Neural cell (in vitro differentiated cells): ENCODE results near the gene SCN2A. TPM values are rescaled to one million over a fixed set of nuclear protein-coding genes. Genes with fewer than 3 reads are reported as not detected.

Experiments used
- H2AFZ ChIP-seq: fragments of 200-600, 300-800 bp; sonication (generic), shearing (Covaris generic); 2 replicates; pipeline ENCODE4 v1.6.0; 2014; ENCODE audit warnings: low read depth, mild to moderate bottlenecking, antibody characterized with exemption, low read length, moderate library complexity
- H3F3A ChIP-seq: fragments of 200-600 bp; shearing (Covaris generic); 2 replicates; pipeline ENCODE4 v1.6.1; 2016; ENCODE audit warnings: mild to moderate bottlenecking, moderate library complexity, mixed read lengths, antibody characterized with exemption, low read length; ENCODE audit not compliant: insufficient read depth, poor library complexity, severe bottlenecking
- H3K27ac ChIP-seq: fragments of 200-600, 300-800 bp; sonication (generic), shearing (Covaris generic); 2 replicates; pipeline ENCODE4 v1.5.1; 2014; ENCODE audit warnings: mild to moderate bottlenecking, low read length, moderate library complexity
- H3K27me3 ChIP-seq: fragments of 300-800, 200-600 bp; sonication (generic), shearing (Covaris generic); 2 replicates; pipeline ENCODE4 v1.6.0; 2014; ENCODE audit warnings: mild to moderate bottlenecking, low read depth, low read length, moderate library complexity; ENCODE audit not compliant: insufficient read depth
- H3K36me3 ChIP-seq: fragments of 300-800, 200-600 bp; sonication (generic), shearing (Covaris generic); 2 replicates; pipeline ENCODE4 v1.5.1; 2014; ENCODE audit warnings: mild to moderate bottlenecking, antibody characterized with exemption, low read length, moderate library complexity; ENCODE audit not compliant: insufficient read depth
- H3K4me2 ChIP-seq: fragments of 300-800, 200-600 bp; sonication (generic), shearing (Covaris generic); 2 replicates; pipeline ENCODE4 v1.6.0; 2014; ENCODE audit warnings: mild to moderate bottlenecking, low read length
- H3K4me3 ChIP-seq: fragments of 300-800, 200-600 bp; sonication (generic), shearing (Covaris generic); 2 replicates; pipeline ENCODE4 v1.5.1; 2014; ENCODE audit warnings: mild to moderate bottlenecking, low read length, moderate library complexity
- H3K79me2 ChIP-seq: fragments of 200-600 bp; shearing (Covaris generic); replicated peaks from 2 replicates; pipeline ENCODE4 v1.6.0; 2014; ENCODE audit warnings: mild to moderate bottlenecking, low read length, moderate library complexity; ENCODE audit not compliant: insufficient read depth
- H3K9ac ChIP-seq: fragments of 300-800, 200-600 bp; sonication (generic), shearing (Covaris generic); 2 replicates; pipeline ENCODE4 v1.6.1; 2016; ENCODE audit warnings: mild to moderate bottlenecking, low read length, mixed read lengths
- H3K9me2 ChIP-seq: fragments of 200-600 bp; shearing (Covaris generic); 2 replicates; pipeline ENCODE4 v1.6.1; 2016; ENCODE audit warnings: mild to moderate bottlenecking, low read length, mixed read lengths; ENCODE audit not compliant: insufficient read depth
- H3K9me3 ChIP-seq: fragments of 200-600, 300-800 bp; sonication (generic), shearing (Covaris generic); 2 replicates; pipeline ENCODE4 v1.6.1; 2016; ENCODE audit warnings: mild to moderate bottlenecking, mixed run types, low read length, moderate library complexity, mixed read lengths
- H4K20me1 ChIP-seq: fragments of 200-600 bp; shearing (Covaris generic); 2 replicates; pipeline ENCODE4 v1.6.1; 2016; ENCODE audit warnings: mild to moderate bottlenecking, mixed run types; ENCODE audit not compliant: insufficient read depth
- CTCF ChIP-seq: fragments of 450-650 bp; IDR thresholded peaks from 2 replicates; pipeline ENCODE4 v1.5.1; 2014; ENCODE audit warnings: antibody characterized with exemption, mild to moderate bottlenecking, moderate library complexity; ENCODE audit not compliant: poor library complexity, severe bottlenecking
- EP300 ChIP-seq: fragments of 450-650 bp; conservative IDR thresholded peaks from 2 replicates; pipeline ENCODE4 v1.6.1; 2014; ENCODE audit warnings: antibody characterized with exemption, mild to moderate bottlenecking, moderate library complexity; ENCODE audit not compliant: poor library complexity, severe bottlenecking
- EZH2 ChIP-seq: fragments of 200-600, 300-800 bp; shearing (Covaris generic), sonication (generic); IDR thresholded peaks from 2 replicates; pipeline ENCODE4 v1.6.1; 2014; ENCODE audit warnings: antibody characterized with exemption, low read length, borderline replicate concordance, mild to moderate bottlenecking; ENCODE audit not compliant: insufficient read depth, poor library complexity, severe bottlenecking
- MXI1 ChIP-seq: fragments of 450-650 bp; conservative IDR thresholded peaks from 2 replicates; pipeline ENCODE4 v1.6.1; 2014; ENCODE audit warnings: antibody characterized with exemption, mild to moderate bottlenecking; ENCODE audit not compliant: poor library complexity, severe bottlenecking
- POLR2AphosphoS5 ChIP-seq: IDR thresholded peaks from 2 replicates; pipeline ENCODE4 v1.6.1; 2012
- RAD21 ChIP-seq: fragments of 450-650 bp; conservative IDR thresholded peaks from 2 replicates; pipeline ENCODE4 v1.6.1; 2014; ENCODE audit warnings: antibody characterized with exemption, mild to moderate bottlenecking, moderate library complexity
- SMC3 ChIP-seq: fragments of 450-650 bp; conservative IDR thresholded peaks from 2 replicates; pipeline ENCODE4 v1.6.1; 2014; ENCODE audit warnings: antibody characterized with exemption, mild to moderate bottlenecking, moderate library complexity; ENCODE audit not compliant: poor library complexity
- TAF1 ChIP-seq: IDR thresholded peaks from 2 replicates; pipeline ENCODE4 v1.6.1; 2012; ENCODE audit warnings: low read depth
- polyA plus RNA-seq: library from polyadenylated mRNA; depleted of rRNA; stranded (reverse); fragments of >200 nt; gene quantifications from 2 replicates; pipeline ENCODE4 v1.2.3, GENCODE V29; 2014
- TF ChIP-seq, protein P1 (sequence below): IDR thresholded peaks from 2 replicates; pipeline ENCODE4 v1.6.1; 2012; ENCODE audit warnings: borderline replicate concordance

Gene SCN2A
- polyA plus RNA-seq, 1 donor from 2014 or later: 57.4 TPM

DNA sequence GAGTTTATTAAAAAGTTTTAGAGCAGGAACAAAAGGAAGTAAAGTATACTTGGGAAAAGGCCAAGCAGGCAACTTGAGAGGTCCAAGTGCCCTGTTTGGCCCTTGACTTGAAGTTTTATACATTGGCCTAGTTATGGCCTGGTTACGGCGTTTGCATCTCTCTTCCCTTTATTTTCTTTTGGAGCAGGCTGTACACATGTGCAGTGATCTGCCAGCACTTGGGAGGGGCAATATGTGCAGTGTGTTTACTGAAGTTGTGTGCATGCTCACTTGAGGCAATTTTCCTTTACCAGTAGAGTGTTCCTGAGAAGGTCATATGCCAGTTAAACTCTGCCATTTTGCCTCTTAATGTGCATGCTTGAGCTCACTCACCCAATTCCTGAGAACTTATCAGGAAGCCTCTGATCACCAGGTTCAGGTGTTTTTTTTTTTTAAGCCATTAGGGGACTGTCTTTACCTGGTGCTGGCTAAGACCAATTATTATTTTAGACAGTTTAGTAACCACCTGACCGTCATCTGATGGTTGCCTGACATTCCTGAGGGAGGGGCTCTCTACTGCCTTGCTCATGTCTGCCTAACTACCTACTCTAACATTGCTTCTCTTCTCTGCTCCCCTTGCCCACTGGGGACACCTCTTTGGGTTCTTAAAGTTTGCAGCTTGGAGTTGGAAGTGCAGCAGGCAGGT, 48.0 kb downstream of the SCN2A start:
- no peak overlapping the region for H3K27ac ChIP-seq
- H4K20me1 ChIP-seq: no peaks in the 10 kb centered on the region
- H3K9ac ChIP-seq: no peak overlapping the region
- no peak overlapping the region for H3K4me3 ChIP-seq
- no peak for TF ChIP-seq TAF1
- no peak for TF ChIP-seq SMC3
- TF ChIP-seq POLR2AphosphoS5: no peak
- no peak for TF ChIP-seq CTCF
- TF ChIP-seq, protein P1, sequence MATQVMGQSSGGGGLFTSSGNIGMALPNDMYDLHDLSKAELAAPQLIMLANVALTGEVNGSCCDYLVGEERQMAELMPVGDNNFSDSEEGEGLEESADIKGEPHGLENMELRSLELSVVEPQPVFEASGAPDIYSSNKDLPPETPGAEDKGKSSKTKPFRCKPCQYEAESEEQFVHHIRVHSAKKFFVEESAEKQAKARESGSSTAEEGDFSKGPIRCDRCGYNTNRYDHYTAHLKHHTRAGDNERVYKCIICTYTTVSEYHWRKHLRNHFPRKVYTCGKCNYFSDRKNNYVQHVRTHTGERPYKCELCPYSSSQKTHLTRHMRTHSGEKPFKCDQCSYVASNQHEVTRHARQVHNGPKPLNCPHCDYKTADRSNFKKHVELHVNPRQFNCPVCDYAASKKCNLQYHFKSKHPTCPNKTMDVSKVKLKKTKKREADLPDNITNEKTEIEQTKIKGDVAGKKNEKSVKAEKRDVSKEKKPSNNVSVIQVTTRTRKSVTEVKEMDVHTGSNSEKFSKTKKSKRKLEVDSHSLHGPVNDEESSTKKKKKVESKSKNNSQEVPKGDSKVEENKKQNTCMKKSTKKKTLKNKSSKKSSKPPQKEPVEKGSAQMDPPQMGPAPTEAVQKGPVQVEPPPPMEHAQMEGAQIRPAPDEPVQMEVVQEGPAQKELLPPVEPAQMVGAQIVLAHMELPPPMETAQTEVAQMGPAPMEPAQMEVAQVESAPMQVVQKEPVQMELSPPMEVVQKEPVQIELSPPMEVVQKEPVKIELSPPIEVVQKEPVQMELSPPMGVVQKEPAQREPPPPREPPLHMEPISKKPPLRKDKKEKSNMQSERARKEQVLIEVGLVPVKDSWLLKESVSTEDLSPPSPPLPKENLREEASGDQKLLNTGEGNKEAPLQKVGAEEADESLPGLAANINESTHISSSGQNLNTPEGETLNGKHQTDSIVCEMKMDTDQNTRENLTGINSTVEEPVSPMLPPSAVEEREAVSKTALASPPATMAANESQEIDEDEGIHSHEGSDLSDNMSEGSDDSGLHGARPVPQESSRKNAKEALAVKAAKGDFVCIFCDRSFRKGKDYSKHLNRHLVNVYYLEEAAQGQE: no peak
- no peak for TF ChIP-seq EZH2
- no peak for TF ChIP-seq EP300
- no peak for TF ChIP-seq RAD21
- no peak for TF ChIP-seq MXI1
- H3K79me2 ChIP-seq: peaks cover 7% of the 10 kb centered on the region
- H2AFZ ChIP-seq: no peak overlapping the region
- H3K9me3 ChIP-seq: no peaks in the 10 kb centered on the region
- no peaks in the 10 kb centered on the region for H3F3A ChIP-seq
- no peaks in the 10 kb centered on the region for H3K9me2 ChIP-seq
- H3K36me3 ChIP-seq: no peaks in the 10 kb centered on the region
- H3K4me2 ChIP-seq: no peak overlapping the region
- no peaks in the 10 kb centered on the region for H3K27me3 ChIP-seq

DNA sequence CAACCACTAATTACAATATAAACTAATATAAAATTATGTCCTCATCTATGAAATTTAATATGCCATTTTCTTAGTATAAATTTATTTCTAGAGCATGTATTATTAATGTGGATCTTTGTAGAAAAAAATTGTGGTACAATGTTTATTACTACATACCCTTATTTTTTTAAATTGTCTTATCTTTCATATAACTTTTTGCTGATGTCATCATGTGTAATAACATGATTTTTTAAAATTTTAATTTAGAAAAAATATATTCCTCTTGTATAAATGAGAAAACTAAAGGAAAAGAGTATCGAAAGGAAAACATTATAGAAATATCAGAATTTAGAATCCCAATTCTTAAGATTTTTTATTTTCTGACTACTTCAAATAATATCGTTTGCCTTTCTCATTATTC, 49.9 kb downstream of the SCN2A start:
- H2AFZ ChIP-seq: no peak overlapping the region
- H3K9ac ChIP-seq: no peak overlapping the region
- no peaks in the 10 kb centered on the region for H4K20me1 ChIP-seq
- no peaks in the 10 kb centered on the region for H3K36me3 ChIP-seq
- no peaks in the 10 kb centered on the region for H3K9me2 ChIP-seq
- no peak for TF ChIP-seq EP300
- no peak for TF ChIP-seq MXI1
- TF ChIP-seq, protein P1: no peak
- no peak for TF ChIP-seq TAF1
- no peak for TF ChIP-seq SMC3
- TF ChIP-seq EZH2: no peak
- no peak for TF ChIP-seq POLR2AphosphoS5
- no peak for TF ChIP-seq RAD21
- TF ChIP-seq CTCF: no peak
- no peak overlapping the region for H3K27ac ChIP-seq
- H3F3A ChIP-seq: no peaks in the 10 kb centered on the region
- H3K4me2 ChIP-seq: no peak overlapping the region
- no peaks in the 10 kb centered on the region for H3K9me3 ChIP-seq
- peaks cover 8% of the 10 kb centered on the region for H3K79me2 ChIP-seq
- no peaks in the 10 kb centered on the region for H3K27me3 ChIP-seq
- no peak overlapping the region for H3K4me3 ChIP-seq
